Skeletal muscle tissue (tissue), 4 donors: Measurements from ENCODE around the gene ADAM12. TPM values are rescaled to one million over a fixed set of nuclear protein-coding genes. Genes with fewer than 3 reads are reported as not detected.

Source experiments
- H3K27ac ChIP-seq: one replicate; pipeline ENCODE4 v1.7.0; 2013; ENCODE audit warnings: mild to moderate bottlenecking, low read depth, low read length, inconsistent platforms
- H3K27me3 ChIP-seq, 3 donors: one replicate each; pipeline ENCODE4 v1.7.0; 2013; ENCODE audit warnings: low read length in 3 of 3; ENCODE audit not compliant: control insufficient read depth in 3 of 3, insufficient read depth in 3 of 3
- H3K36me3 ChIP-seq, 3 donors: one replicate each; pipeline ENCODE4 v1.7.0; 2013; ENCODE audit warnings: low read length in 3 of 3; ENCODE audit not compliant: control insufficient read depth in 3 of 3, insufficient read depth in 3 of 3
- H3K4me1 ChIP-seq, 3 donors: one replicate each; pipeline ENCODE4 v1.7.0; 2013; ENCODE audit warnings: low read length in 3 of 3, mild to moderate bottlenecking in 3 of 3; ENCODE audit not compliant: control insufficient read depth in 3 of 3, insufficient read depth in 3 of 3
- H3K4me3 ChIP-seq, 3 donors: one replicate each; pipeline ENCODE4 v1.7.0; 2013; ENCODE audit warnings: low read length in 3 of 3
- H3K9ac ChIP-seq, 3 donors: one replicate each; pipeline ENCODE4 v1.7.0; 2013; ENCODE audit warnings: low read length in 3 of 3, mild to moderate bottlenecking in 3 of 3, moderate library complexity in 2 of 3, low read depth in 1 of 3
- H3K9me3 ChIP-seq, 3 donors: one replicate each; pipeline ENCODE4 v1.7.0; 2013; ENCODE audit warnings: low read length in 3 of 3; ENCODE audit not compliant: control insufficient read depth in 3 of 3
- total RNA-seq: library from RNA; depleted of rRNA; stranded (reverse); fragments of >200 nt; gene quantifications from one replicate; pipeline ENCODE4 v1.2.3, GENCODE V29; 2014
- donor health status: Osteomylitis.

Gene ADAM12
- total RNA-seq, 1 donor from 2014 or later = 13.0 TPM

DNA sequence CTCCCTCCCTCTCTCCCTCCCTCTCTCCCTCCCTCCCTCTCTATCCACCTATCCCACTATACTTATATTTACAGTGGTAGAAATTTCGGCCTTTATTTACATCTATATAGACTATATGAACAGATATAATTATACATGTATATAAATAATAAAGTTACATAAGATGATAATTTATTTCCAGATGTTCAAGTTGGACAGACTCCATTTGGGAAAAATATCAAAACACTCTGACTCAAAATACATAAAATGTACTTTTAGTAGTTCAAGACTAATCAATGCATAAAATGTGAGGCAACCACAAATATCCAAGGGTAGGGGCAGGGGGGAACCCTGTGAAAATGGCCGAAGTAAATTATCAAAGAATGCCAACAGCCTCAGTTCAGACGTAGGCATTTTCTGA is 288.9 kb downstream of the ADAM12 start:
- no peaks in the 10 kb centered on the region for H3K9me3 ChIP-seq

GRCh38 chr10:126098226-126098581 is 290.1 kb downstream of the ADAM12 start:
- Histone ChIP-seq H3K27me3 (no peaks in the 10 kb centered on the region), H3K4me1 (no peaks in the 10 kb centered on the region), H3K9ac (no peak overlapping the region), H3K36me3 (no peaks in the 10 kb centered on the region), H3K27ac (no peak overlapping the region), H3K4me3 (no peak overlapping the region), H3K9me3 (no peaks in the 10 kb centered on the region)

More for the DNA sequence above, 288.9 kb downstream of the ADAM12 start:
- H3K36me3 ChIP-seq = no peaks in the 10 kb centered on the region
- no peak overlapping the region for H3K9ac ChIP-seq
- no peak overlapping the region for H3K27ac ChIP-seq
- H3K4me3 ChIP-seq = no peak overlapping the region
- H3K27me3 ChIP-seq = no peaks in the 10 kb centered on the region
- H3K4me1 ChIP-seq = no peaks in the 10 kb centered on the region

DNA sequence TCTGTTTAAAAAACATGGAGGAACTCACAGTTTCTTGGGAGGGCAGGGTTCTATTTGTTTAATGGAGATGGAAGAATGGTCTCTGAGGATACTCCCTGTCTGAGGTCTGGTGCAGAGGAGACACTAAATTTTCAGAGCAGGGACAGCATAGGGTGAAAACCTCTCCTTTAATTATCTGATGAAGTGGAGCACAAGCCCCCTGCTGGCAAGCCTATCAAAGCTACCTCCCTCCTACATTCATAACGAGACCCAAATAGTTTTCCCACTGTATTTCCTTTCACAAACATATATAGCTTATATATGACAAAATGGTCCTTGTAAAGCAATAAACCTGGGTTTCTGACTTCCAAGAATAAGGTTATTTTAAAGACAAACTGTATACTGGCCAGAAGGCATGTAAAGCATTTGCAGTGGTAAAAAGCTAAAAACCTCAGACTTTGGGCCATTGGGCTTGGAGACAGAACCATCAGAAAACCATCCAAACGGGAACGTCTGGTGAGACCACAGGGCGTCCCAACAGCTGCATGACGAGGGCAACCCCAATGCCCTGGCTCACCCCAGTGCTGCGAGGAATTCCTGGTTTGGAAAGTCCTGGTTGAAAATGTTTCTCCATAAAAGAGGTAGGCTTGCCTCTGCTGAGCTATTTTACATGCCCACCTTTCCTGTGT is 290.6 kb downstream of the ADAM12 start:
- no peaks in the 10 kb centered on the region for H3K9me3 ChIP-seq
- H3K4me3 ChIP-seq = no peak overlapping the region
- no peaks in the 10 kb centered on the region for H3K27me3 ChIP-seq
- H3K9ac ChIP-seq = no peak overlapping the region
- H3K36me3 ChIP-seq = no peaks in the 10 kb centered on the region
- no peak overlapping the region for H3K27ac ChIP-seq
- H3K4me1 ChIP-seq = no peaks in the 10 kb centered on the region

GRCh38 chr10:126094537-126094936 is 293.7 kb downstream of the ADAM12 start:
- H3K4me1 ChIP-seq = no peaks in the 10 kb centered on the region

GRCh38 chr10:126092366-126093215 is 295.7 kb downstream of the ADAM12 start:
- Histone ChIP-seq H3K27me3 (no peaks in the 10 kb centered on the region), H3K9ac (no peak overlapping the region)

More at GRCh38 chr10:126094537-126094936, 293.7 kb downstream of the ADAM12 start:
- Histone ChIP-seq H3K9me3 (no peaks in the 10 kb centered on the region), H3K4me3 (no peak overlapping the region), H3K36me3 (no peaks in the 10 kb centered on the region), H3K27me3 (no peaks in the 10 kb centered on the region), H3K9ac (no peak overlapping the region), H3K27ac (no peak overlapping the region)

GRCh38 chr10:126090911-126091728 is 297.2 kb downstream of the ADAM12 start:
- H3K27me3 ChIP-seq = no peaks in the 10 kb centered on the region
- no peaks in the 10 kb centered on the region for H3K36me3 ChIP-seq
- H3K4me1 ChIP-seq = peaks cover 0 to 2% (median 0%) of the 10 kb centered on the region in 3 donors
- H3K27ac ChIP-seq = no peak overlapping the region
- no peaks in the 10 kb centered on the region for H3K9me3 ChIP-seq
- H3K9ac ChIP-seq = no peak overlapping the region
- no peak overlapping the region for H3K4me3 ChIP-seq

More at GRCh38 chr10:126092366-126093215, 295.7 kb downstream of the ADAM12 start:
- Histone ChIP-seq H3K4me1 (peaks cover 0 to 2% (median 0%) of the 10 kb centered on the region in 3 donors), H3K4me3 (no peak overlapping the region), H3K9me3 (no peaks in the 10 kb centered on the region), H3K27ac (no peak overlapping the region), H3K36me3 (no peaks in the 10 kb centered on the region)

GRCh38 chr10:126090443-126090842 is 297.8 kb downstream of the ADAM12 start:
- H3K9me3 ChIP-seq = no peaks in the 10 kb centered on the region
- no peaks in the 10 kb centered on the region for H3K36me3 ChIP-seq
- peaks cover 0 to 2% (median 0%) of the 10 kb centered on the region in 3 donors for H3K4me1 ChIP-seq
- H3K27me3 ChIP-seq = no peaks in the 10 kb centered on the region
- no peak overlapping the region for H3K9ac ChIP-seq
- H3K27ac ChIP-seq = no peak overlapping the region
- H3K4me3 ChIP-seq = no peak overlapping the region

- peaks cover 0 to 2% (median 0%) of the 10 kb centered on the region in 3 donors for H3K4me1 ChIP-seq
- H3K9me3 ChIP-seq = no peaks in the 10 kb centered on the region
- no peaks in the 10 kb centered on the region for H3K27me3 ChIP-seq
- no peak overlapping the region for H3K9ac ChIP-seq
- H3K27ac ChIP-seq = no peak overlapping the region
- no peaks in the 10 kb centered on the region for H3K36me3 ChIP-seq
- H3K4me3 ChIP-seq = no peak overlapping the region
These were observed 300.3 kb downstream of the ADAM12 start for GRCh38 chr10:126087796-126088505.

DNA sequence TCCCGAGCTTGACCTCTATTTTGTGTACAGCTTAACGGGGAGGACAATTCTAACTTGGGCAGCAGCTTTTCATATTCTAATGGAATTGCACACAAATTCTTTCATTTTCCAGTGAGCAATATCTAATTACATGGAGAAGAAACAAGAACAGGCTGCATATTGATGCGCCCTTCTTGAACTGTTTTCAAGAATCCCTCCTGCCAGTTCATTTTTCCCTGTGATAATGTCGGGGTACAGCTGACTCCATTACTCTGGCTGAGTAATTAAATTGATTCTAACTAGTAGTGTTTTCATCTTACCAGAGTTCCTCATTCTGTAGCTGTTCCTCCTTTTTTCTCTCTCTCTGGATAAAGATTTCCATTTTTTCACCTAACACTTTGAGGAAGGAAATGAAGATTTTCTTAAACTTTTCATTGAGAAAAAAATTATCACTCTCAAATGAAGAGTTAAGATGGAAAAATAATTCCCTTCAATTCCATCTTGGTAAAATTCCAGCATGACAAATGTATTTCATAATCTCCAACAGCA is 301.1 kb downstream of the ADAM12 start:
- Histone ChIP-seq H3K4me3 (no peak overlapping the region), H3K27me3 (no peaks in the 10 kb centered on the region), H3K4me1 (peaks cover 0 to 2% (median 0%) of the 10 kb centered on the region in 3 donors), H3K9me3 (no peaks in the 10 kb centered on the region), H3K36me3 (no peaks in the 10 kb centered on the region), H3K27ac (no peak overlapping the region), H3K9ac (no peak overlapping the region)
